ENCODE measurements around the gene PTK6.

GRCh38 chr20:63505281-63505680 is 31.9 kb downstream of the PTK6 start:
- TF ChIP-seq CTCF (IDR thresholded peaks at IDR 0.05) (no peak), POLR2A (IDR thresholded peaks at IDR 0.05) (no peak)

Measured in Peyer's patch (tissue), 4 donors.